Central memory CD8-positive, alpha-beta T cell (primary cell): ENCODE results near the gene MIER2.
"Not testable (repeated sequence)": the region's sequence is repeated elsewhere in the genome, so short reads cannot be mapped to it uniquely, and the experiment has no call there.

Experiments
- ATAC-seq: fragments of 150-1000 bp; cut with Tn5 transposase; replicated peaks from 2 replicates; pipeline ENCODE4 v1.10.0; 2022; ENCODE audit warnings: mild to moderate bottlenecking, moderate FRiP score, moderate number of reproducible peaks; ENCODE audit not compliant: poor library complexity, severe bottlenecking; ENCODE audit errors: extremely low read depth
- DNase-seq, 2 donors: peaks; one replicate each; pipeline ENCODE4 v3.0.0; 2021; ENCODE audit warnings: low spot score in 2 of 2
- H3K27ac Mint-ChIP-seq: one replicate; pipeline ENCODE4 v1.8.0; 2022; ENCODE audit warnings: low read depth, mild to moderate bottlenecking, moderate library complexity, mixed read lengths
- H3K27me3 Mint-ChIP-seq: one replicate; pipeline ENCODE4 v1.8.0; 2022; ENCODE audit warnings: mixed read lengths
- H3K36me3 Mint-ChIP-seq: one replicate; pipeline ENCODE4 v1.8.0; 2022; ENCODE audit warnings: mild to moderate bottlenecking, moderate library complexity, mixed read lengths; ENCODE audit not compliant: insufficient read depth
- H3K4me1 Mint-ChIP-seq: one replicate; pipeline ENCODE4 v1.8.0; 2022; ENCODE audit warnings: mixed read lengths
- H3K4me3 Mint-ChIP-seq: one replicate; pipeline ENCODE4 v1.8.0; 2022; ENCODE audit warnings: mild to moderate bottlenecking, moderate library complexity, mixed read lengths
- H3K9me3 Mint-ChIP-seq: one replicate; pipeline ENCODE4 v1.8.0; 2022; ENCODE audit warnings: mixed read lengths

MIER2 gene

GRCh38 chr19:366205-366783, 21.7 kb upstream of the MIER2 start:
- no peaks in the 10 kb centered on the region for H3K36me3 Mint-ChIP-seq
- no peaks in the 10 kb centered on the region for H3K4me1 Mint-ChIP-seq
- H3K27me3 Mint-ChIP-seq, result peaks cover 53% of the 10 kb centered on the region
- H3K9me3 Mint-ChIP-seq, result no peaks in the 10 kb centered on the region
- no peak overlapping the region for H3K27ac Mint-ChIP-seq
- no peak overlapping the region for H3K4me3 Mint-ChIP-seq
- no peak for ATAC-seq
- DNase-seq, result no peak

GRCh38 chr19:364496-365287, 20.1 kb upstream of the MIER2 start:
- Mint-ChIP-seq H3K27me3 (peaks cover 43% of the 10 kb centered on the region), H3K4me1 (no peaks in the 10 kb centered on the region), H3K27ac (no peak overlapping the region), H3K4me3 (no peak overlapping the region), H3K9me3 (no peaks in the 10 kb centered on the region), H3K36me3 (no peaks in the 10 kb centered on the region)
- DNase-seq (no peak), ATAC-seq (no peak)

DNA sequence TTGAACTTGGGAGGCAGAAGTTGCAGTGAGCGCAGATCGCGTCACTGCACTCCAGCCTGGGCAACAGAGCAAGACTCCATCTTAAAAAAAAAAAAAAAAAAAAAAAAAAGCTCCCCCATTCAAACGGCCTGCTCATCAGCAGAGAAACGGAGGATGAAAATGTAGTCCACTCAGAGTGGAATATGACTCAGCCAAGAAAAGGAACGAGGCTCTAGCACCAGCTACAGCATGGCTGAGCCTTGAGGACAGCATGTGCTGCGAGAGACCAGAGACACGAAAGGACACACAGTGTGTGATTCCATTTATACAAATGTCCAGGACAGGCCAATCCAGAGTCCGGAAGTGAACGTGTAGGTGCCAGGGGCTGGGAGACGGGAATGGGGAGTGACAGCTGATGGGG, 18.1 kb upstream of the MIER2 start:
- DNase-seq, result no peak
- Mint-ChIP-seq H3K36me3 (no peaks in the 10 kb centered on the region), H3K27me3 (peaks cover 32% of the 10 kb centered on the region)

DNA sequence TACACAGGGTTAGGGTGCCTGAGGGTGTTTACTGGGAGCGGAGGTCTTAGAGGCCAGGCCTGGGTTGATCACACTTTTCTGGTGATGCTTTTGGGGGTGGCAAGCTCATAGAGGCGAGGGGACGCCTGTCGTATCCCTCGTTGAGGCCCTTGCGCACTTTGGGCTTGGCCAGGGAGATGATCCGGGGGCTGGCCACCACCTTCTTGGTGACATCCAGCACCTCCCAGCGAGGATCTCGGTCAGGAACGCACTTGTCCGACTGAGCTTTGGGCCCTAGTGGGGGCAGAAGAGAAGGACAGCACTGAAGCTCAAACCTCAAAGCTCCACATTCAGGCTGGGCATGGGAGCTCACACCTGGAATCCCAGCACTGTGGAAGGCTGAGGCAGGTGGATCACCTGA, 17.6 kb upstream of the MIER2 start:
- no peak overlapping the region for H3K27ac Mint-ChIP-seq
- H3K9me3 Mint-ChIP-seq, result no peaks in the 10 kb centered on the region
- H3K27me3 Mint-ChIP-seq, result peaks cover 27% of the 10 kb centered on the region
- H3K36me3 Mint-ChIP-seq, result no peaks in the 10 kb centered on the region
- DNase-seq (no peak), ATAC-seq (no peak)
- no peak overlapping the region for H3K4me3 Mint-ChIP-seq
- no peaks in the 10 kb centered on the region for H3K4me1 Mint-ChIP-seq

More for the DNA sequence above, 18.1 kb upstream of the MIER2 start:
- no peak for ATAC-seq
- no peak overlapping the region for H3K27ac Mint-ChIP-seq
- no peak overlapping the region for H3K4me3 Mint-ChIP-seq
- no peaks in the 10 kb centered on the region for H3K9me3 Mint-ChIP-seq
- no peaks in the 10 kb centered on the region for H3K4me1 Mint-ChIP-seq

DNA sequence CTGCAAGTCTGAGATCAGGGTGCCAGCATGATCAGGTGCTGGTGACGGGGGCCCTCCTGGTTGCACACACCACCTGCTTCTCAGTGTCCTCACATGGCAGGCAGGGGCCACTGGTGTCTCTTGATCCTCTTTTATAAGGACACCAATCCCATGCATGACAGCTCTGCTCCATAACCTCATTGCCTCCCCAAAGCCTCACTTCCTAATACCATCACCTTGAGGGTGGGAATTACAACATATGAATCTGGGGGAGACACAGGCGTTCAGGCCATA, 15.0 kb upstream of the MIER2 start:
- Mint-ChIP-seq H3K9me3 (no peaks in the 10 kb centered on the region), H3K4me1 (no peaks in the 10 kb centered on the region), H3K4me3 (no peak overlapping the region), H3K36me3 (no peaks in the 10 kb centered on the region), H3K27me3 (peaks cover 18% of the 10 kb centered on the region), H3K27ac (no peak overlapping the region)
- no peak for DNase-seq
- no peak for ATAC-seq

DNA sequence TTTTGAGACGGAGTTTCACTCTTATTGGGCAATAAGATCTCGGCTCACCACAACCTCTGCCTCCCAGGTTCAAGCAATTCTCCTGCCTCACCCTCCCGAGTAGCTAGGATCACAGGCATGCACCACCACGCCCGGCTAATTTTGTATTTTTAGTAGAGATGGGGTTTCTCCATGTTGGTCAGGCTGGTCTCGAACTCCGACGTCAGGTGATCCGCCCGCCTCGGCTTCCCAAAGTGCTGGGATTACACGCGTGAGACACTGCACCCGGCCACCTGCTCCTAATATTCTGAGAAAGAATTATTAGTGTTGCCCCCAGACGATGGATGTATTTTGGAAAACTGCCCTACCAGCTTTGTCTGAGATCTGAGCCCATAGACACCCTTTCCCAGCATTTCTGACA, 10.9 kb upstream of the MIER2 start:
- ATAC-seq, DNase-seq, H3K4me1 Mint-ChIP-seq, H3K36me3 Mint-ChIP-seq, H3K27me3 Mint-ChIP-seq, H3K4me3 Mint-ChIP-seq, H3K9me3 Mint-ChIP-seq, H3K27ac Mint-ChIP-seq: not testable (repeated sequence)

DNA sequence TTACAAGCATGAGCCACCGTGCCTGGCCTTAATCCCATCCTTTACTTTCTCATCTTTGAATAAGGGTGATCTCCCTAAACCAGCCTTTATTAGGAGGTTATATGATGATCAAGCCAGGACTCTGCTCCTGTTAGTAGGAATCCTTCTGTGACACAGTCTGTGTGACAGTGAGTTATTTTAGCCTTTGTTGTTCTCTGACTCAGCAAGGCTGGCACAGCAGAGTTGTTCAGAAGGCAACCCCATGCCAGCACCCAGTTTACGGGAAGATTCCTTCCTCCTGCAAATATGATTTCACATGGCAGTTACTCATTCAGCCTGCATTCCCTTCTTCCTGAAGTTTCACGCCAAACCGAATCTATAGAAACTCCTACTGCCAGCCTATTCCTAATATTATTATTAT, 10.5 kb upstream of the MIER2 start:
- DNase-seq (no peak), ATAC-seq (no peak)
- peaks cover 9% of the 10 kb centered on the region for H3K27me3 Mint-ChIP-seq
- H3K27ac Mint-ChIP-seq, result no peak overlapping the region
- no peaks in the 10 kb centered on the region for H3K4me1 Mint-ChIP-seq
- H3K36me3 Mint-ChIP-seq, result no peaks in the 10 kb centered on the region
- H3K4me3 Mint-ChIP-seq, result no peak overlapping the region
- peaks cover 7% of the 10 kb centered on the region for H3K9me3 Mint-ChIP-seq

DNA sequence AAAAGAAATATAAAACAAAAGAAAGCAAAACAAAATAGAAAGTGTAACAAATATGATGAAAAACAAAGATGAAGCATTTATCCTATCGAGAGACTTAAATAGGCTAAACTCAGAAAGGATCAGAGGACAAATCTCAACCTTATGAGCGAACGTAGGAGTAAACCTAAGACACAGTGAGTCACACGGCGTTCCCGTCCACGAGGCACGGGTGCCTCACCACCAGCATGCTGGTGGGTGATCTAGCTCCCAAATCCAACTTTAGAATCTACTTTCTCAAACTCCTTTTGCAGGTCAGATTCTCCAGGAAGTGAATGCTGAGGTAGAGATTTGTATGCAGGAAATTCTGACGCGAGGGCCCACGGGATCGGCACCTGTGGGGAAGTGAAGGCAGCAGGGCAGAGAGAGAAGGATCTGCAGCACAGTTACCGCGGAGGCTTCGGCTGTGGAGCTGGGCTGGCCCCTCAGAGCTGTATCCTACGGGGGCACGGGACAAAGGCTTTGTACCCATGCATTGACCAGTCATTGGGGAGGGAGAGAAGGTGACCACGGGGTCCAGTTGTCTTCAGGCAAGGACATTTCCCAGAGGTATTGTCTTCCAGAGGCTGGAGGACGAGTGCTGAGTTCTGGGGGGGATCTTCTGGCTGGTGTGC, 7.5 kb upstream of the MIER2 start:
- H3K36me3 Mint-ChIP-seq, result peaks cover under 1% of the 10 kb centered on the region
- no peaks in the 10 kb centered on the region for H3K4me1 Mint-ChIP-seq
- peaks cover 7% of the 10 kb centered on the region for H3K9me3 Mint-ChIP-seq
- no peak overlapping the region for H3K4me3 Mint-ChIP-seq
- ATAC-seq (no peak), DNase-seq (no peak)
- H3K27ac Mint-ChIP-seq, result no peak overlapping the region
- no peaks in the 10 kb centered on the region for H3K27me3 Mint-ChIP-seq

DNA sequence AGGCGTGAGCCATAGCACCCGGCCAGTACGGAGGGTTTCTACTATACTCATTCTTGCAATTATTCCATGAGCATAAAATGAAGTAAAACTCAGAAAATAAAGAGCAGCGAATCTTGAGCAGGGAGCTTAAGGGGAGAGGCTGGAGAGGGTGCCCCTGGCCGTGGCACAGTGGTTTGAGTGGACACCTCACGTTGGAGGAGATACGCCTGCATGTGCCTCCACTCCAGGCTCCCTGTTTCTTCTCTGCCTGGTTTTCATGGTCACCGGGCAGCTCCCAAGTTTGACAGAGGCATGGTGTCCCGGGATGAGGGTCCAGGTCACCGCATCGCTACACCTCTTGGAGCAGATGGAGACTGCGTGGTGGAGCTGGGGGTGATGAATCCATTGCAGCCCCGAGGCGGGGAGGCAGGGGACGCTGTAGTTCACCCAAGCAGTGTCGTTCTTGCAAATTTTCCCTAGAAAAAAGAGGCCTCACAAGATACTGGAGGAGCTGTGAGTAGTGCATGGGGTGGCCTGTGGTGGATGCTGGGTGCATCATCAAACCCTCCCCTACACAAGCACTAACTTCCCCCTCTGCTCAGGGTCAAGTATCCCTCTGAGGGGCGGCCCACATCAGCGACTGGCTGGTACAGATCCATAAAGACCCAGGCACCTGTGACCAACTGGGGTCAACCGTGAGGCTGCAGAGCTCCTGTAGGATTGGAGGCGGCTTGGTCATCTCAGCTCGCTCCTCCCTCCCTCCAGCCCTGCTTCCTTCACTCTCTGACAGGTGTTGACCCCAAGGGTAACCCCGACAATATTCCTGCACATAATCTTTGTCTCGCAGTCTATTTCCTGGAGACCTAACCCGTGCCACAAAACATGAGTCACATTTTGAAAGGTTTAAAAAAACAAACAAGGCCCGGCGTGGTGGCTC, 3.6 kb upstream of the MIER2 start:
- H3K4me3 Mint-ChIP-seq, result no peak overlapping the region
- no peak for ATAC-seq
- H3K27me3 Mint-ChIP-seq, result peaks cover 15% of the 10 kb centered on the region
- no peak for DNase-seq
- H3K27ac Mint-ChIP-seq, result no peak overlapping the region
- no peaks in the 10 kb centered on the region for H3K9me3 Mint-ChIP-seq
- peaks cover 13% of the 10 kb centered on the region for H3K4me1 Mint-ChIP-seq
- peaks cover 5% of the 10 kb centered on the region for H3K36me3 Mint-ChIP-seq

DNA sequence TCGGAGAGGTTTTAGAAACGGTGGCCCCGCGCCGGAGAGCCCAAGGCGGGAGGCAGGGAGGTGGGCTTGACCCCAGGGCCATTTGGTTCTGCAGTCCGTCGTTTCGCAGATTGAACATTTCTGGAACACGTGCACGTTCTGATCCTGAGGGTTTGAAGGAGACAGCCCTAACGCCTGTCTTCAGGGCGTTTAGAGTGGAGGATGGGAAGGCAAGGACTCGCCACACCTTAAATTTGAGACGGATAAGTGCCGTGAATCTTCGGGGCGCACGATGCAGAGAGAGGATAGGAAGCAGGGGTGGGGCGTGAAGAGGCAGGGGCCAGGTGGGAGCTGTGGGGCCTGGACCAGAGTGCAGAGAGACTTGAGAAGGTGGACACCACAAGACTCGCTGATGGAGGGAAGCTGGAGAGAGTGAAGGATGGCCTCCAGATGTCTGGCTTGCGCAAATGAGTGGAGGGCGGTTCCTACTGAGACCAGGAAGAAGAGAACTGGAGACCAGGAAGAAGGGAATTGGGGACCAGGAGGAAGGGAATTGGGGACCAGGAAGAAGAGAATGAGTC, 804 bp upstream of the MIER2 start:
- ATAC-seq, result no peak
- H3K27ac Mint-ChIP-seq, result peak overlapping the region; percentile 55
- H3K27me3 Mint-ChIP-seq, result peaks cover 15% of the 10 kb centered on the region
- H3K4me3 Mint-ChIP-seq, result peak overlapping the region; percentile 78
- no peak for DNase-seq
- H3K36me3 Mint-ChIP-seq, result peaks cover 8% of the 10 kb centered on the region
- no peaks in the 10 kb centered on the region for H3K9me3 Mint-ChIP-seq
- peaks cover 39% of the 10 kb centered on the region for H3K4me1 Mint-ChIP-seq

GRCh38 chr19:343941-344624, 513 bp downstream of the MIER2 start:
- no peak for DNase-seq
- H3K27me3 Mint-ChIP-seq, result peaks cover 15% of the 10 kb centered on the region
- peaks cover 53% of the 10 kb centered on the region for H3K4me1 Mint-ChIP-seq
- H3K36me3 Mint-ChIP-seq, result peaks cover 8% of the 10 kb centered on the region
- peak overlapping the region; percentile 78 for H3K4me3 Mint-ChIP-seq
- ATAC-seq, result peak; percentile 33
- H3K9me3 Mint-ChIP-seq, result no peaks in the 10 kb centered on the region
- H3K27ac Mint-ChIP-seq, result peak overlapping the region; percentile 66

GRCh38 chr19:343451-343931, 1.1 kb downstream of the MIER2 start:
- Mint-ChIP-seq H3K27ac (peak overlapping the region; percentile 66), H3K9me3 (no peaks in the 10 kb centered on the region), H3K27me3 (peaks cover 15% of the 10 kb centered on the region), H3K4me1 (peaks cover 59% of the 10 kb centered on the region), H3K4me3 (peak overlapping the region; percentile 65), H3K36me3 (peaks cover 8% of the 10 kb centered on the region)
- DNase-seq, result no peak
- ATAC-seq, result no peak
